NCI-H2081 (cell line): Measurements from ENCODE around the gene DMAC1.
A peak's percentile ranks its signal among the peaks of the same experiment; 100 is the strongest.

Source experiments
- DNase-seq, 2 experiments: peaks; one replicate each; lab custom pipeline; 2025; lab: John Stamatoyannopoulos, UW

Gene DMAC1, protein sequence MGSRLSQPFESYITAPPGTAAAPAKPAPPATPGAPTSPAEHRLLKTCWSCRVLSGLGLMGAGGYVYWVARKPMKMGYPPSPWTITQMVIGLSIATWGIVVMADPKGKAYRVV

DNA sequence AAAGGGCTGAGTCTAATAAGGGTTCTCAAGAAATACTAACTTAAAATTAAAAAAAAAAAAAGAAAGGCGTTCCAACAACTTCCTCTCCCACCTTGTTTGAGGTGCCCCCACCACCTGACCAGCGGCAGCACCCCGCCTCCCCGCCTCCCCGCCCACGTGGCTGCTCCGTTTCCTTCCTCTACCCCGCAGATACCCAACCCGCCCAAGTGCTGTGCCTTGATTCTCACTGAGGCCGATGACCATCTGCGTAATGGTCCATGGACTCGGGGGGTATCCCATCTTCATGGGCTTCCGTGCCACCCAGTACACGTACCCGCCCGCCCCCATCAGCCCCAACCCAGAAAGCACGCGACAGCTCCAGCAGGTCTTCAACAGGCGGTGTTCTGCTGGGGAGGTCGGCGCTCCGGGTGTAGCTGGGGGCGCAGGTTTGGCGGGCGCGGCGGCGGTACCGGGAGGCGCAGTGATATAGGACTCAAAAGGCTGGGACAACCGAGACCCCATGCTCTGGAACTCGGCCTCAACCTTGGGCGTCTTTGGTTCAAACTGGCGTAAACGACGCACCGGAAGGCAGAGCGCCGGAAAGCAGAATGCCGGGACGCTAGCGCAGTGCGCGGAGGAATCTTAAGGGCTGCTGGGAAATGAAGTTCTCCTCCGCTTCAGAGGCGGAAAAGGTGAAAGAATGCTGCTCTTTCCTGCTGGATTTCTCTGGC, at the start of gene DMAC1:
DMAC1 (minus strand) TSS at position 545 of the 710 bp plus-strand sequence; CDS start at position 501, 44 bp downstream.
- DNase-seq: peak; percentile 88 to 95

DNA sequence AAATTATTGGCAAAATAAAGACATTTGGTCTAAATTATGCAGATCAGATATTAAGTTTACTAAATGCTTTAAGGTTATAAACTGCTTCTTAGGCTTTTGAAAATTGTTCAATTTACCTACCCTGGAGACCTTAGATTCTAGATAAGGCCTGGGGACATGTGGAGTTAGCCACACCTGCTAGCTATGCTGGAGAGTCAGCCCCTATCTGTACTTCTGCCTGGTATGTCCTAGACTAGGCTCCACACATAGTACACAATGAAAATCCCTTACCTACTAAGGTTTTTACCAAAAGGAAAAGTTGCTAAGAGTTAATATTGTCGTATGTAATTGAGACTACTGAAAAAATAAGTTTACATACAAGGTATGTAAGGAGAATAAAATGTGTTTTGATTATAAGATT, 49.8 kb upstream of the DMAC1 start:
- no peak for DNase-seq

DNA sequence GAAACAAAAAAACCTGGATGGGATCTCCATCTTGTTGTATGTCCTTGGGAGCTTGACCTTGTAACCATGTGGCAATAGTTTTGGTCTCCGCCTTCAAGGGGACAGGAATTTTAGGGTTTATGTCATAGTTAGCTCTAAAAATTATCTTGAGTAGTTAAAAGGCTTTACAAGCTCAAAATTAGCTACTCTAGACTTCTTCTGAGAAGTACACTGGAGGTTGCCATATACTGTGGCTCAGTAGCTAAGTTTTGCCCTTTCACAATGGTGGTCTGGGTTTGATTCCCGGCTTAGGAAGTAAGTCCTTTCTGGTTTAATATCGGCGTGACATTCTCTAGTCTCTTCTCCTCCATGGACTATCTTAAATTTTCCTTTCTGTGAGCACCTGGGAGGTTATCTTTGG, 48.9 kb upstream of the DMAC1 start:
- no peak for DNase-seq

DNA sequence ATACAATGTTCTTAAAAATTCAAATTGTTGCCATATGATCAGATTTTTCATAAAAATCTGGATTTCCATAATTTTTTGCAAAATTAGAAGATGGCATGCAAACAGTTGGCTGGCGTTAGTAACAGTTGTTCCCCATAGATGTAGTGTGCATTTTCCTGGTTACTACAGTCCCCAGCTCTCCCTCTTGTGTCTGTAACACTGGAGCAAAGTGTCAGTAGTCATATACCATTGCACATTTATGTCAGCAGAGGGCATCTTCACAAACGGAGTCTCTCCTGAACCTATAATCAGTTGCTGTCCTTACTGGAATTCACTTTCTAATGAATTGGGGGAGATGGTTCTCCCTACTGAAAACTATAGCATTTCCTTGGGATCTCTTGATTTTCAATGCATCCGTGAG, 44.7 kb upstream of the DMAC1 start:
- peak in 1 of 2 experiments; percentile 27 for DNase-seq

DNA sequence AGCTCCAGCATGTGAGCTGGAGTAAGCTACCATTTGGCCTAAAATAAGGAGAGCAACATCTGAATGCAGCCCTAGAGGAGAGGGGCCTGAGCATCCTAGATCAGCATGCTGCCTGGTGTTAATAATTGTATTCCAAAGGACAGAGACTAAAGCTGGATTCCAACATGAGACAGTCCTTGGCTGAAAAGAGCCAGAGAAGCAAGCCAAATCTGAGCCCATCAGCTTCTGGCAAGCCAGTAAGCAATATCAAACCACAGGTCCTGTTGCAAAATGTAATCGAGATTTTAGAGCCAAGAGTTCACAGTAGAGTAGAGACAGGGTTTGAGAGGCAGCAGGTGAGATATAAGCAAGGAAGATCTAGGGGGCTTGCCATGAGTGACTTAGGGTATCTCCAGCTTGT, 42.3 kb upstream of the DMAC1 start:
- no peak for DNase-seq

DNA sequence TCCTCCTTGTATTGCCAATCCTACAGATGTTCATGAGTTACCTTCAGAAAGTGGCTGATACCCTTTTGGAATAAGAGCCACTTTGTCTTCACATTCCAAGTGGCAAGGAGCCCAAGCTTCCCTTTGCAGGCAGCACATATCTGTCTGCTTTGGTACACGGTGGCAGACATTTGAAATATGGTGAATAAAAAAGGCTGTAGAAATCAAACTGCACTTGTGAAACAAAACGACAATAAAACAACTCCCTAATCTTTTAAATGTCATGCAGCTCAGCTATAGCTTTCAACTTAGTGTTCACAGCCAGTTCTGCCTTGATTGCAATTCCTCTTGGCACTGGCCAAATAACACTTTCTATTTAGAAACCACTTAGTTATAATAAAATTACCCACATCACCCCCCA, 35.0 kb upstream of the DMAC1 start:
- no peak for DNase-seq

DNA sequence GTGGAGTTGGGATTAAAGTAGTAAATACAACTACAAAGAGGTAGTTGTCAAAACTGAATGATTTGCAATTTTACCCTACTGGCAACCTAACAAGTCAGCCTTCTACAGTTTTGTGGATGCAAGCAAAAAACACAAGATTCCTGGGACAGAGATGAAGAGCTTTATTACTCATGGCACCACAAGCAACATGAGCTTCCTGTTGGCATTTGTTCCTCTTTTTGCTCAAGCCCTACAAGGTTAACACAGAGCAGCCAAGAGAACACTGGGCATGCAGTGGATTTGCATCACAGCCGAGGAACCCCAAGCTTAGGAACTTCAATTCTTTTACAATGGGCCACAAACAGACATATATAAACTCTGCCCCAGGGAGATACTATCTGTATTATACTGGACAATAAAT, 28.8 kb upstream of the DMAC1 start:
- no peak for DNase-seq

DNA sequence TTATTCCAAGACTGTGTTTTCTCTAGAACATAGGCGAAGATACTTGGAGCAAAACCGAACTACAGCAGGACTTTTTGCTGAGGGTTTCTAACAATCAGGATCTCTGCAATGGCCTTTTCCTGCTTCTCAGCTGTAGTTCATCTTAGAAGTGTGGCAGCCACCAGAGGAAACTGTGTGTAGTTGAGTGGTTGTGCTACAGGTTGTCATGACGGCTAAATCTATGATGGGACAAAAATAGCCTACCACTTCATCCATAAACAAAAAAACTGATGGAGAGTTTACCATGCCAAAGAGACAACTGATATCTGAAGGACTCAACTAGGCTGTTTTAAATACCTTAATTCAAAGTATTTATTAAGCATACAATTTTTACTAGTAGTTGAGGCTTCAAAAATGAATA, 28.2 kb upstream of the DMAC1 start:
- no peak for DNase-seq

DNA sequence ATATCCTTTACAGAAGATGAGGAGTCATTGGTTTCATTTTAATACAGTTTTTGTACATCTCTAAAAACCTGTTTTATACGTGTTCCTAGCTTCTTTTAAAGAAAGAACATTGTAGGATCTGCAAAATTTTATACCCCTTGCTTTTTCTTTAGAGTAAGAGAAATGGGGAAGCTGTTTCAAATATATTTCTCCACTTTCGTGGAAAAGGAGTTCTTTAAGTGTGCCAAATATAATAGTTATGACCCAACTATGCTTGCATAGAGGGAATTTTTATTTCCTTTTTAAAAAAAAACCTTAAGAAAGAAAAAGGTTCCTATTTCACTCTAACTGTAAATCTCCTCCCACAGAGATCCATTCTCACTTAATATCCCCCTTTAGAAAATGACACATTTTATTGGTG, 27.5 kb upstream of the DMAC1 start:
- DNase-seq: no peak

DNA sequence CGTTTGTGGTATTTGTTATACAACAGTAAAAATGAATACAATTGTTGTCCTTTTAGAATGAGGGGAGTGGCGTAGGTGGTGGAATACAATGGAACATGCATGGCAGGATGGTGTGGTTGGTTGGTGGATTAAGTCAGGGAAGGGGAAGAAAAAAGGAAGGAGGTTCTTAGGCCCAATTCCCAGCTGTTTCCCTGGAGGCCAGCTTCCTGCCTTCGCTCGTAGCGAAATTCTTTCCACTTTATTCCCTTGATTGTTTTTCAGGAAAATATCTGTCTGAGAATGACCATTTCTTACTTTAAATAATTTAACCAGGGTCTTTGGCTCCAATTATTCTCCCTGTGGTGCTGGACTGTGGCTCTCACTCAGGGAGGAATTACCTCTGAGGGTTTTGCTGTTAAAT, 24.1 kb upstream of the DMAC1 start:
- no peak for DNase-seq

DNA sequence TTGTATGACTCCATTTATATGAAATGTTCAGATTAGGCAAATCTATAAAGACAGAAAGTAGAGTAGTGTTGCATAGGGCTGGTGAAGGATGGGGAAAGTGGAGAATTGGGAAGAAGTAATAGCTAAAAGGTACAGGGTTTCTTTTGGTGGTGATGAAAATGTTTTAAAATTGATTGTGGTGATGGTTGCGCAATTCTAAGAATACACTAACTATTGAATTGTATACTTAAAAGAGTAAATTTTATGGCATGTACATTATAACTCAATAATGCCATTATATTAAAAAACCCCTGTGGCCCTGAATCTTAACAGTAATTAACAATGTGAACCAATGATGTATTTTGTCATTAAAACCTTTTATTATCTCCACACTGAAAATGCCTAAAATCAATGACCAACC, 20.4 kb upstream of the DMAC1 start:
- DNase-seq: no peak

DNA sequence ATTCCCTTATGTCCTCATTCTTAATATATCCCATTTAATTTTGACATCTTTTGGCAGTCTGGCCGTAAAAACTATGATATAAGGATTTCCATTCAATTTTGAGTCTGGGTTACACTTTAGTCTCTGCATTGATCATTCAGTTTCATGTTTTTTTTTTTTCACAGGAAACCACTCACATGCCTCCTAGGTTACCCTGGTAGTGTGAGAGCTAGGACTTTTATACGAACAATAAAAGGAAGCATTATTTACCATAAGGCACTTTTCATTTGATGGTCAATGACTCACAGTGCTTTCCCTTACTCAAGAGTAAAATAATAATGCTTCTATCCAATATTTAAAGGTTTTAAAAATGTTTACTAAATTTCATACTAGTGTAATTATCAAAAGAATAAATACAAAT, 16.4 kb upstream of the DMAC1 start:
- DNase-seq: no peak

DNA sequence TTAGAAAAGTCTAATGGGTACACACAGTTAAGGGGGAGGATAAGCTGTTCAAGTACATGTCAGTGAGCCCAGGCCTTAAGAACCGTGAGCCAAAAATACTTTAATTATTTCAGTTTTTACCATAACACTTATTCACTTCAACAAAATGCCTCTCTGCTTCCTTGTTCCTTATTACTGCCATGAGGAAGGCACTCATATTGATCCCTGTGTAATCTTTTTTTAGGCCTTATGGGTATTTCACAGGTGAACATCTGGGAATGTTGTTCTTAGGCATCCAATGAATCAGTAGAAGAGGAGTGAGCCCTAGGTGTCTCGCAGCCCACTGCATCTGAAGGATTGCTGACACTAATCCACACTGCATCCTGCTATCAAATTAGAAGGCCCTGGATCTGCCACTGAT, 13.5 kb upstream of the DMAC1 start:
- no peak for DNase-seq

DNA sequence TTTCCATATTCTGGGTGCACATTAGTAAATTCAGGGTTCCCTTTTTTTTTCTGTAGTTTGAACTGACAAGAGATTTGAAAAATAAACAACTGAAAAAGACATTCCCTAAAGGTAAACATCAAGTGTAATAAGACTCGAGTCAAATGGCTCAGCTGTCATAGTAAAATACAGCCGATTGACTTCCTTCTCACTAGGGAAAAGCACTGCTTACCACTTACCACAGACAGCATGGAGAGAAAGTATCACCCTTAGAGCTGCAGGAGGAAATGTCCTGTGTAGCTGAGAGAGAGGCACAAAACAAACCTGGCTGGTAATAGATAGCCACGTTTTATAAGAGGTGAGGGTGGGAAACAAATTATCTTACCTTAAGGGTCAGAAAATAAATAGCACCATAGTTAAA, 12.1 kb upstream of the DMAC1 start:
- DNase-seq: peak; percentile 9 to 45

DNA sequence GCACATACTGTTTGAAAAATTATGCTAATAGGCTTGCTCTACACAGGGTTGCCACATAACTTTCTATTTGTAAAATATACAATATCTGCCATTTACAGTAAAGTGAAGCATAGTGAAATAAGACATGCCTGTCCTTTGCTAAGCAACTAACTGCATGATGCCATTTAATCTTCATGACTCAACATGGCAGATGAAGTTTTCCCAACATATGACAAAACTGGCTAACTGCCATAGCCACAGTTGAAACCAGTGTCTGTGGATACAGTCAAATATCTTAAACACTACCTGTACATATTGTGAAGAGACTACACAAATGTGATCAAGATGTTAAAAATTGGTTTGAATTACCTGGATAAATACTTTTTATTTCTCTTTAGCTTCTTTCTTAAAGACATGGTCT, 3.1 kb upstream of the DMAC1 start:
- DNase-seq: no peak

DNA sequence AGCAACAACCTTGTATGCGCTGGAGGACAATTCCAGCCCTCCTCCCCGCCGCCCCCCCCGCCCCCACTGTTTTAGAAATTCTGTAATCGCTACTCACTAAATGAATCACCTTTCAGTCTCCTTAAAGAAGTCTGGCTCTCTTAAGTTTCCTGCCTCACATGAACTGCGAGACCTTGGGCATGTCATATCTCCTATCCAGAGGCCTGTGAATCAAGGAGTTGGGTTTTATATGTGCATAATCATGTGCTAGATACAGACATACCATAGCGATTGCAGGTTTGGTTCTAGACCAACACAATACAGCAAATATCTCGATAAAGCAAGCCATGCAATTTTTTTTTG, 337 bp upstream of the DMAC1 start:
- no peak for DNase-seq

DNA sequence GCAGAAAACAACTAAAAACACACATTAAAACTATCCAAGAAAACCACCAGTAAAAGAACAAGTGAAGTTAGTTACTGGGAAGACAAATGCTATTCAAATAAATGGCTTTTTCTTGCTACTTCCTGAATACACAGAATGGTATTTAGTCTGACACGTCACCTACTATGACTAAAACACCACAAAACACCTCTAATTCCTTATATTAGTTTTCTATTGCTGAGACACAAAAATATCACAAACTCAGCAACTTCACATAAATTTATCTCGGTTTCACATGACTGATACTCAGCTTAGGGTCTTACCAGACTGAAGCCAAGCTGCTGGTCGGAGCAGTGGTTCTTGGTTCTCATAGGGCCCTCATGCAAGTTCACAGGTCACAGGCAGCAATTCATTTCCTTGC, 5.4 kb downstream of the DMAC1 start:
- DNase-seq: no peak

DNA sequence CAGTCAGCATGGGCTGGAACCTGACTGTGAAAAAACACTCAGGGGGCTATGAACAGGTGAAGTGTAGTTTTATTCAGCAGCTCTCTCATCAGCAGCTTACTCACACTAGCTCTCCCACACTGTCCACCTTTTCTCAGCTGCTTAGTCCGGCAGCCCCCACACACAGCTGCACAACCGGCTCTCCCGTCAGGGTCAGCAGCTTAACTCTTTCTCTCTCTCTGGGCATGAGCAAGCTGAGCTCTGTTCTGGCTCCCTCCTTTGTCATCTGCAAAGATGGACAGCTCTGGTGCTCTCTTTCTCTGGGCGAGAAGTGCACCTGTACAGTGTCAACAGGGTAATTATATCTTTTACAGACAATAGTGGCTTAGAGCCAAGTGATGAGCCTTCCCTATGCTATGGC, 8.2 kb downstream of the DMAC1 start:
- no peak for DNase-seq

DNA sequence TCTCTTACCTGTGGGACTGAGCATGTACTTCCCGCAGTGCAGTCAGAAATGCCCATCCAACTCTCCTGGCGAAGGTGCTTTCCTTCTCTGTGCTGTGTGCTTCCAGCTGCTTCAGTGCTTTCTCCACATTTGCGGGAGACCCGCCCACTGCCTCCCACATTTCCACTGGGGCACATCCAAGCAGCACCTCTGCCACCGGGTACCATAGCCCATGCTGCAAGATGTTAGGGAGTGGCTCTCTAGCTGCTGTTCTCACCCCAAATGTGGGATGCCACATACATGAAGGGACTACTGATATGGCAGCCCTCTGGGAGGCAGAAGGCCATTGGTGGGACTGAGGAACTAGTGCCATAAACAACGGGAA, 8.8 kb downstream of the DMAC1 start:
- no peak for DNase-seq

DNA sequence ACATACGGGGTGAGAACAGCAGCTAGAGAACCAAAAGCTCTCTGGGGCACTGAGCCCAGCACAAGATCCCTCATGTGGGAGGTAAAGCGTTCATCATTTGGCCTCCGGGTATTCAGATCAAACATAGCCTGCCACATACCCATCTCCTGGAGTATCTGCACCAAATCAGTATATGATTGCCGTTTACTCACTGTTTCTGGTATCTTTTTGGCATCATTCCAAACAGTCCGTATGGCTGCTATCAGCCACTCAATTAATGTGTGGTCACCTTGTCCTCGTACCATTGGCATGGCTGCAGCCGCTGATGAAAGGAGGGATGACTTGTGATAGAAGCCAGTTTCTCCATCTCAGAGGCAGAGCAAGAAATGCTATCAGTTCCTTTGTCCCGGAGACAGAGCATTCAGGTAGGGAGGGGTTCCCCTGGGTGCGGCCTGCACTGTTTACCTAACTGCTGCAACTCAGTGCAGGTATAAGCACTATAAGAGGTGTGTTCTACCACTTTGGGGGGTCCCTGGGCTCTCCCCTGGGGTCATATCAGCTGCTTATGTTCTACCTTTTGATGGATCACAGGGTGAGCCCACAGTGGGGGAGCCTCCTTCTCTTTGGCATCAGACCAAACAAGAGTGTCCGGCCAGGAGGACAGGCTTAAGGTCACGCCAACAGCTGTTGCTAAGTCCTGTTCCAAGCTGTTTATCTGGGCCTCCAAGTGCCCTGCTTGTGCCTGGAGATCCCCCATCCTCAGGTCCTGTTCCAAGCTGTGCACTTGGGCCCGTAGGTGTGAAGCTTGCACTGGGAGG, 9.4 kb downstream of the DMAC1 start:
- no peak for DNase-seq

DNA sequence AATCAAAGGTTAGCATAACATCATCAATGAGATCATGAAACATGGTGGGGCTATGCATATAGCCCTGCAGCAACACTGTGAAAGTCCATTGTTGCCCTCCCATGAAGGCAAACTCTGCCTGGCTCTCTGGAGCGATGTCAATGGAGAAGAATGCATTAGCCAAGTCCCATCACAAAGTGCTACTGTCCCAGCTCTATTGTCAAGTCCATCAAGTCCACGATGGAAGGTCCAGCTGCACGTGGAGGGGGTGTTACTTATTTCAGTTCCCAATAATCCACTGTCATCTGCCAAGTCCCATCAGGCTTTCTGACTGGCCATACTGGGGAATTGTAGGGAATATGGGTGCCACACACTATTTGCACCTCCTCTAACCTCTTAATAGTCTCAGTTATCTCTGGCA, 10.8 kb downstream of the DMAC1 start:
- DNase-seq: no peak

DNA sequence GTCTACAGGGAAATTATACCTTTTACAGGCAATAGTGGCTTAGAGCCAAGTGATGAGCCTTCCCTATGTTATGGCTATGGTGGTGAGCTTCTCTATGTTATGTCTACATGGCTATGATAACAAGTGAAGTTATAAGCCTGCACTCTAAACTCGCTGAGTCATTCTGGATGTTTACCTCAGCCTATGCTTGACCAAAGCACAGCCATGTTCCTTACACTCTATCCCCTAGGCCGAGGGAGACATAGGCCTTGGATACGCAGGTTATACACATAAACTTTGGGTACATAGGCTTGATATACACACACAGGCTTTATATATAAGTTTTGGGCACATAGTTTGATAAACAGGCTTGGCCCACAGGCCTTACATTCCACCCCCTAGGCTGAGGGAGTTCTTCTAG, 13.8 kb downstream of the DMAC1 start:
- no peak for DNase-seq

DNA sequence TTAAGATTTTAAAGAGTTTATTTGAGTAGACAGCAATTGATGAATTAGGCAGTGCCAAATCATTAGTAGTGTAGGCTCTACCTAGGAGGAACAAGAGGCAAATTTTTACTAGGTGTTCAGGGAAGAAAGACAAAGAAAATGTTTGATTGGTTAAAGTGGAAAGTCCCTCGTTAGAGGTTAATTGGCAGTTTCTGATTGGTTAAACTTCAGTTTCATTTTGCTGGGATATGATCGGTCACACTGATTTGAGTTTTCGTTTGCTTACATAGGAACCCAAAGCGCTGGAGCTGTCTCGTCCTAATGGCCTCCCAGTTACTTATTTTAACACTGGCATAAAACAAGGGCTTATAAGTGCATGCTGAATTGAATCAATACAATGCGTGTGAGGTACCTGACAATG, 15.1 kb downstream of the DMAC1 start:
- no peak for DNase-seq

DNA sequence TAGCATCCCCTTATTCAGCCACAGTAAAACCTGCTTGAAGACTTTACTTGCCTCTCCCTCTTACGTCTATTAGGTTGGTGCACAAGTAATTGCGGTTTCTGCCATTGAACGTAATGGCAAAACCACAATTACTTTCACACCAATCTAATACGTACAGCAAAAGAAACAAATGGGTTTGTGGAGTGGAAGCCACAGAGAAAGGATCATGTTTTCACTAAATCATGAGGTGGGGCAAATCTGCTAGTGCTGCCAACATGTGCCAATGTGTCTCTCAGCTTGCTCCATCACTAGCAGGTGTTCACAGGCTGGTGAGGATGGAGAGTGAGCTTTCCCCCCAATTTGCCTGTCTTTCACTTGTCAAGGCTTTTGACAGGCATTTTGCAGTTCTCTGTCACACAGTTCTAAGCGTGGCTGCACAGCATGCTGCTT, 15.9 kb downstream of the DMAC1 start:
- DNase-seq: no peak
